ENCODE data around the gene CARD19.

DNA sequence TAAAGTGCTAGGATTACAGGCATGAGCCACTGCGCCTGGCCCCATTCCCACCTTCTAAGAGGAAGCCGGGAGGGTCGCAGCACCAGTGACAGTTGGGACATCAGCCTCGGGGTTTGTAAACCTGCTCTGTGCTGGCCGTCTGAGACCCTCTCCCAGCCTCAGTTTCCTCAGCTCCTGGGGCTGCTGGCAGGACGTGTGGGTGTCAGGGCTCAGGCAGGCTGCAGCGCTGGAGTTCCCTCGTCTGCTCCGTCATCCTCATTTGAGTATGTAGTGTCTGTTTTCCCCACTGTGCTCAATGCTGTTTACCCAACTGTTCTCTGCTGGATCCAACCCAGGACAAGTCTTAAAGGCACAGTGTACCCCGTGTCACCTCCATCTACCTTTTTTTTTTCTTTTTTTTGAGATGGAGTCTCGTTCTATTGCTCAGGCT lies 40.0 kb downstream of the CARD19 start:
- TF ChIP-seq CTCF (IDR thresholded peaks at IDR 0.05; ENCODE audit: low read length) (no peak), EZH2 (optimal IDR thresholded peaks at IDR 0.05; ENCODE audit: low read depth, low read length) (no peak), EZH2phosphoT487 (IDR thresholded peaks at IDR 0.05; ENCODE audit: low read length) (no peak)

Measured in MM.1S (cell line).